SK-N-SH treated with all-trans-retinoic acid at 6 μM for 48 hours (cell line): ENCODE data around the gene GNA15.

Experiments used
- ARNTL ChIP-seq: fragments of 450-650 bp; formaldehyde crosslinking; IDR thresholded peaks from 2 replicates; pipeline ENCODE4 v1.5.0; 2020; ENCODE audit warnings: low read depth, mild to moderate bottlenecking, moderate library complexity, borderline replicate concordance
- BACH2 ChIP-seq: fragments of 250-450 bp; sonication (Bioruptor Pico); IDR thresholded peaks from 2 replicates; pipeline ENCODE4 v1.9.0; 2021; ENCODE audit warnings: mild to moderate bottlenecking, borderline replicate concordance
- GLIS3 ChIP-seq: fragments of 250-450 bp; sonication (Bioruptor Pico); IDR thresholded peaks from 2 replicates; pipeline ENCODE4 v1.5.0; 2020; ENCODE audit warnings: mild to moderate bottlenecking, moderate library complexity
- ISL1 ChIP-seq: fragments of 250-450 bp; sonication (Bioruptor Pico); IDR thresholded peaks from 2 replicates; pipeline ENCODE4 v2.1.2; 2022; ENCODE audit warnings: mild to moderate bottlenecking, moderate library complexity
- PATZ1 ChIP-seq: fragments of 250-450 bp; sonication (Bioruptor Pico); IDR thresholded peaks from 2 replicates; pipeline ENCODE4 v1.8.0; 2020; ENCODE audit warnings: mild to moderate bottlenecking, moderate library complexity, borderline replicate concordance
- POU6F1 ChIP-seq: fragments of 250-450 bp; sonication (Bioruptor Pico); IDR thresholded peaks from 2 replicates; pipeline ENCODE4 v1.8.0; 2021; ENCODE audit warnings: low read depth, mild to moderate bottlenecking, moderate library complexity, borderline replicate concordance
- RARB ChIP-seq: fragments of 250-450 bp; sonication (Bioruptor Pico); IDR thresholded peaks from 2 replicates; pipeline ENCODE4 v1.8.0; 2021; ENCODE audit warnings: mild to moderate bottlenecking, moderate library complexity
- ZC3H10 ChIP-seq: fragments of 250-450 bp; sonication (Bioruptor Pico); IDR thresholded peaks from 2 replicates; pipeline ENCODE4 v1.5.1; 2021; ENCODE audit warnings: mild to moderate bottlenecking, moderate library complexity
- ZFP3 ChIP-seq: fragments of 250-450 bp; sonication (Bioruptor Pico); IDR thresholded peaks from 2 replicates; pipeline ENCODE4 v1.5.0; 2020; ENCODE audit warnings: mild to moderate bottlenecking, moderate library complexity
- ZNF565 ChIP-seq: fragments of 450-650 bp; formaldehyde crosslinking; conservative IDR thresholded peaks from 2 replicates; pipeline ENCODE4 v1.5.0; 2020; ENCODE audit warnings: low read depth, mild to moderate bottlenecking, moderate library complexity
- ZNF70 ChIP-seq: fragments of 450-650 bp; formaldehyde crosslinking; IDR thresholded peaks from 2 replicates; pipeline ENCODE4 v1.5.0; 2020; ENCODE audit warnings: mild to moderate bottlenecking, moderate library complexity

GRCh38 chr19:3122512-3122870 lies 13.3 kb upstream of the GNA15 start:
- TF ChIP-seq ISL1 (CRISPR knock-in tag), result no peak
- TF ChIP-seq ARNTL, result no peak
- no peak for TF ChIP-seq PATZ1
- TF ChIP-seq BACH2 (CRISPR knock-in tag), result no peak
- TF ChIP-seq ZNF565 (CRISPR knock-in tag), result no peak
- no peak for TF ChIP-seq ZNF70
- TF ChIP-seq POU6F1 (CRISPR knock-in tag), result no peak
- no peak for TF ChIP-seq RARB
- no peak for TF ChIP-seq ZFP3 (CRISPR knock-in tag)
- no peak for TF ChIP-seq GLIS3
- no peak for TF ChIP-seq ZC3H10 (CRISPR knock-in tag)
